Iris pigment epithelial cell (primary cell): ENCODE data around the gene LNX1.
"Not testable (repeated sequence)": the region's sequence is repeated elsewhere in the genome, so short reads cannot be mapped to it uniquely, and the experiment has no call there.

Experiments used
- DNase-seq: peaks from one replicate; pipeline ENCODE4 v3.0.0-alpha.2; 2011; ENCODE audit warnings: low read depth

LNX1 gene

GRCh38 chr4:53463340-53463739 is 127.9 kb downstream of the LNX1 start:
- DNase-seq, result no peak

DNA sequence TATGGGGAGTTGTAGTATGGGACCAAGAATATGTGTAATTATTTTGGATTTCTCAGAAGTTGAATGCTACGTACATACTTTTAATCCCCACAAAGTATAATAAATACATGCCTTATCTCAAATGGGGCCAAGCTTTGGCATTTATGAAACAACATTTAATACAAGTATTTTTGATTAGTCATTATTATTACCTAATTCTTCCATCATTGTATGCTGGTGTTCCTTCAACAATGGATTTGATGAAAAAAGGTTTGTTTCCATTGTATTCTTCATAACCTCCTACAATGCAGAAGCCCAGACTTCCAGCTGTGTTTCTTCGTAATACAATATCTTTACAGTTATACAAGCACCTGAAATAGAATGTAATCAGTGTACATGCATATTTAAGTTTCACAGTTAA is 130.0 kb downstream of the LNX1 start:
- DNase-seq, result peak; percentile 56

DNA sequence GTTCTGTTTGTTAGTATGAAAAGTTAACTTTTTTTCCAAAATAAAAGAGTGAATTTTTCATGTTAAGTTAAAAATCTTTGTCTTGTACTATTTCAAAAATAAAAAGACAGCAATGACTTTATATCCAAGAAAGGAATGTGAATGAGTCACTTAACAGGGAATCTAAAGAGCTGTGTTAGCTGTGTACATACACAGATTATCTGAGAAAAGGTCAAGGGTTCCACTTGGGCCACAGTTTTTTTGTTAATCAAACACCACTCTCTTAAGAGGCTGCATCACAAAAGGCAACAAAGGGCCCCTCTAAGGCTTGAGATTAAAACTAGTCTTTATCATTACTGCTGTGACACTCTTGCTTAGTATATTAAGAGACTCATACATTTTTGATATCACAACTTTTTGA is 131.7 kb downstream of the LNX1 start:
- DNase-seq, result peak; percentile 74

GRCh38 chr4:53456178-53456577 is 135.1 kb downstream of the LNX1 start:
- DNase-seq, result no peak

- no peak for DNase-seq
Observed at GRCh38 chr4:53455766-53456165, 135.5 kb downstream of the LNX1 start.

GRCh38 chr4:53453385-53453784 is 137.9 kb downstream of the LNX1 start:
- DNase-seq, result peak; percentile 16

- peak; percentile 45 for DNase-seq
Observed at GRCh38 chr4:53450773-53451172, 140.5 kb downstream of the LNX1 start.

- no peak for DNase-seq
Observed at GRCh38 chr4:53444954-53445353, 146.3 kb downstream of the LNX1 start.

DNA sequence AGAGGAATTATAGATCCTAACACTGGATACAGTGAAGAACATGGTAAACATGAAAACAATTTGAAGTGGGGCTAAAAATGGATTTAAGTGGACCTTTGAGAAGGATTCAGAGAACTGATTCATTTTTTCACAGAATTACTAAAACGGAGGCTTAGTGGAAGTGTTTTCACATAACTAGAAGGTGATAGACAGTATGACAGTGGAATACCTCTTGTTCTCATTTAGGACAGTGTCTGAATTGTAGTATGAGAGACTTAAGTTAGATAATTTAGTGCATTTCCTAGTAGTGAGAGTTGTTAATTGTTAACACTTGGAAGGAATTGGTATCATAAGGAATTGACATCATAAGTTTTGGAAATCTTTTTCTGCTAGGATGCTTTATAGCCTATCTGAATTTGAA is 149.7 kb downstream of the LNX1 start:
- no peak for DNase-seq

GRCh38 chr4:53436251-53436650 is 155.0 kb downstream of the LNX1 start:
- DNase-seq, result no peak

DNA sequence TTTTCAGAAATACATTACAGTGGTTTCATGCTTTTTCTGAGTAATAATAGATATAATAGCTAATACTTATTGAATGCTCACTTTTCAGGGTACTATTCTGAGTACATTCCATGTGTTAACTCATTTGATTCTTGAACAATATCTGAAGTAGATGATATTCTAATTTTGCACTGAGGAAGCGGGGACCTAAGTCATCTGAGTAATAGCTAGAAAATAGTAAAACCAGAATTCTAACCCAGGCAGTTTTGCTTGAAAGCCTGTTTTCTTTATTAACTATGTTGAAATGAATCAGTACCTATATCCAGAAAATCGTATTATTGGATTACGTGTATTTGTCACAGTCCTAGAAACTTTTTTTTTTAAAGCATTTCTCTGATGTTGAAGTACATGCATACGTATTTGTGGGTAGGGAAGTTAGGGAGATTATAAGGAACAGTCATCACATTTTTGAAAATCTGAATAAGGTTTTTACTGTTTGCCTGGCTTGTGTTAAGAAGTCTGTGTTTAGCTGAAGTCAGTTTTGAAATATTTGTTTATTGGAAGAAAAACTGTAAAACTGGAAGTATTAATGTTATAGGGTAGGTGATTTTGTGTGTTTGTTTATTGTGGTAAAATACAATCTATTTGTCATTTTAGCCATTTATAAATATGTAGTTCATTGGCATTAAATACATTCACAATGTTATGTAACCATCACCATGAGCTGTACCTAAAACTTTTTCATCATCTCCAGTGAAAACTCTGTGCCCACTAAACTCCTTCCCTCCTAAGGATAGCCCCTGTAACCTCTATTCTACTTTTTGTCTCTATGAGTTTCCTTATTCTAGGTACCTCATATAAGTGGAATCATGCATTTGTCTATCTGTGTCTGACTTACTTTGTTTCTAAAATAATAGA is 158.5 kb downstream of the LNX1 start:
- DNase-seq, result no peak

GRCh38 chr4:53431052-53431451 is 160.2 kb downstream of the LNX1 start:
- no peak for DNase-seq

GRCh38 chr4:53427366-53427765 is 163.9 kb downstream of the LNX1 start:
- DNase-seq, result no peak

GRCh38 chr4:53424280-53424679 is 167.0 kb downstream of the LNX1 start:
- DNase-seq, result peak; percentile 9

- DNase-seq, result no peak
Observed at GRCh38 chr4:53422367-53422766, 168.9 kb downstream of the LNX1 start.

- no peak for DNase-seq
Observed at GRCh38 chr4:53421791-53422190, 169.5 kb downstream of the LNX1 start.

- no peak for DNase-seq
Observed at GRCh38 chr4:53419208-53419607, 172.1 kb downstream of the LNX1 start.

DNA sequence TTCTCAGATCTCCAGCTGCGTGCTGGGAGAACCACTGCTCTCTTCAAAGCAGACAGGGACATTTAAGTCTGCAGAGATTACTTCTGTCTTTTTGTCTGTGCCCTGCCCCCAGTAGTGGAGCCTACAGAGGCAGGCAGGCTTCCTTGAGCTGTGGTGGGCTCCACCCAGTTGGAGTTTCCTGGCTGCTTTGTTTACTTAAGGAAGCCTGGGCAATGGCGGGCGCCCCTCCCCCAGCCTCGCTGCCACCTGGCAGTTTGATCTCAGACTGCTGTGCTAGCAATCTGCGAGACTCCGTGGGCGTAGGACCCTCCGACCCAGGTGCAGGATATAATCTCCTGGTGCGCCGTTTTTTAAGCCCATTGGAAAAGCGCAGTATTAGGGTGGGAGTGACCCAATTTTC is 181.8 kb downstream of the LNX1 start:
- DNase-seq, result not testable (repeated sequence)
